ENCODE data around the gene AGMO.

- TF ChIP-seq, protein P1, sequence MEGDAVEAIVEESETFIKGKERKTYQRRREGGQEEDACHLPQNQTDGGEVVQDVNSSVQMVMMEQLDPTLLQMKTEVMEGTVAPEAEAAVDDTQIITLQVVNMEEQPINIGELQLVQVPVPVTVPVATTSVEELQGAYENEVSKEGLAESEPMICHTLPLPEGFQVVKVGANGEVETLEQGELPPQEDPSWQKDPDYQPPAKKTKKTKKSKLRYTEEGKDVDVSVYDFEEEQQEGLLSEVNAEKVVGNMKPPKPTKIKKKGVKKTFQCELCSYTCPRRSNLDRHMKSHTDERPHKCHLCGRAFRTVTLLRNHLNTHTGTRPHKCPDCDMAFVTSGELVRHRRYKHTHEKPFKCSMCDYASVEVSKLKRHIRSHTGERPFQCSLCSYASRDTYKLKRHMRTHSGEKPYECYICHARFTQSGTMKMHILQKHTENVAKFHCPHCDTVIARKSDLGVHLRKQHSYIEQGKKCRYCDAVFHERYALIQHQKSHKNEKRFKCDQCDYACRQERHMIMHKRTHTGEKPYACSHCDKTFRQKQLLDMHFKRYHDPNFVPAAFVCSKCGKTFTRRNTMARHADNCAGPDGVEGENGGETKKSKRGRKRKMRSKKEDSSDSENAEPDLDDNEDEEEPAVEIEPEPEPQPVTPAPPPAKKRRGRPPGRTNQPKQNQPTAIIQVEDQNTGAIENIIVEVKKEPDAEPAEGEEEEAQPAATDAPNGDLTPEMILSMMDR (IDR thresholded peaks at IDR 0.05), result no peak
- TF ChIP-seq POLR2A (IDR thresholded peaks at IDR 0.05), result no peak
Observed at GRCh38 chr7:15215616-15216015, 346.2 kb downstream of the AGMO start.

All from gastroesophageal sphincter (tissue), 3 donors.